ENCODE measurements around the gene FNDC3B. TPM values are rescaled to one million over a fixed set of nuclear protein-coding genes. Genes with fewer than 3 reads are reported as not detected.

FNDC3B gene
- total and polyA plus RNA-seq, 2 donors from 2014 or later, result 11.8 to 185 TPM

GRCh38 chr3:172437713-172438112, 398.3 kb downstream of the FNDC3B start:
- FAIRE-seq, result no peak

DNA sequence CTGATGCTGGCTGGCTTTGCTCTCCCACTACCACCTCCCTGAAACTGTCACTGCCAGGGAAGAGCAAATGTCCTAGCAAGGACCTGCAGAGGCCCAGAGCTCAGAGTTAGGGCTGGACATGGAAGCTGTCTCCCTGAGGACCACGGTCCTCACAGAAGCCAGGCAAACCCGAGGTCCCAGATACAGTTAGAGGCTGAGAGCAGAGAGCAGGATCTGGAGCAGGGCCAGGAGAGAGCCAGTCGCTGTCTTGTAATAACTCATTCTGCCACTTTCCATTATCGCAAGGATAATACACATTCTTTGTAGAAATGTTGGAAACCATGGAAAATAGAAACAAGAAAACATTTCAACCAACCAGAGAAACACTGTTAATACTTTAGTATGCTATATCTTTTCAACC, 398.8 kb downstream of the FNDC3B start:
- Histone ChIP-seq H3K9me3 (ENCODE audit: control insufficient read depth in 2 of 3, insufficient read depth in 1 of 3, low read length in 3 of 3) (no peaks in the 10 kb centered on the region), H3K27ac (ENCODE audit: low read depth in 2 of 2, low read length in 2 of 2) (no peak overlapping the region), H3K36me3 (ENCODE audit: control insufficient read depth in 2 of 3, insufficient read depth in 3 of 3, low read length in 3 of 3) (no peaks in the 10 kb centered on the region), H3K4me3 (ENCODE audit: low read length in 3 of 3) (no peak overlapping the region), H3K4me1 (ENCODE audit: control insufficient read depth in 2 of 3, insufficient read depth in 2 of 3, low read depth in 1 of 3, low read length in 3 of 3) (no peaks in the 10 kb centered on the region), H3K27me3 (ENCODE audit: control insufficient read depth, insufficient read depth, low read length) (no peaks in the 10 kb centered on the region), H3K9ac (ENCODE audit: low read length in 3 of 3) (no peak overlapping the region)
- no peak for FAIRE-seq
- intact Hi-C loops (cut with DNase I), result no loop called here
- DNase-seq, result no peak
- TF ChIP-seq CTCF (IDR thresholded peaks at IDR 0.05; ENCODE audit: borderline replicate concordance, extremely low read depth, insufficient read depth), result no peak

More at GRCh38 chr3:172437713-172438112, 398.3 kb downstream of the FNDC3B start:
- intact Hi-C loops (cut with DNase I), result no loop called here
- H3K27ac ChIP-seq (ENCODE audit: low read depth in 2 of 2, low read length in 2 of 2), result no peak overlapping the region
- TF ChIP-seq CTCF (IDR thresholded peaks at IDR 0.05; ENCODE audit: borderline replicate concordance, extremely low read depth, insufficient read depth), result no peak
- no peak overlapping the region for H3K9ac ChIP-seq (ENCODE audit: low read length in 3 of 3)
- no peaks in the 10 kb centered on the region for H3K36me3 ChIP-seq (ENCODE audit: control insufficient read depth in 2 of 3, insufficient read depth in 3 of 3, low read length in 3 of 3)
- H3K4me3 ChIP-seq (ENCODE audit: low read length in 3 of 3), result no peak overlapping the region
- peaks cover 0 to 3% (median 0%) of the 10 kb centered on the region in 3 donors for H3K9me3 ChIP-seq (ENCODE audit: control insufficient read depth in 2 of 3, insufficient read depth in 1 of 3, low read length in 3 of 3)
- H3K27me3 ChIP-seq (ENCODE audit: control insufficient read depth, insufficient read depth, low read length), result no peaks in the 10 kb centered on the region
- H3K4me1 ChIP-seq (ENCODE audit: control insufficient read depth in 2 of 3, insufficient read depth in 2 of 3, low read depth in 1 of 3, low read length in 3 of 3), result no peaks in the 10 kb centered on the region
- DNase-seq, result no peak

- no peak for TF ChIP-seq CTCF (IDR thresholded peaks at IDR 0.05; ENCODE audit: borderline replicate concordance, extremely low read depth, insufficient read depth)
- Histone ChIP-seq H3K36me3 (ENCODE audit: control insufficient read depth in 2 of 3, insufficient read depth in 3 of 3, low read length in 3 of 3) (no peaks in the 10 kb centered on the region), H3K27ac (ENCODE audit: low read depth in 2 of 2, low read length in 2 of 2) (no peak overlapping the region), H3K27me3 (ENCODE audit: control insufficient read depth, insufficient read depth, low read length) (peaks cover 6% of the 10 kb centered on the region), H3K9ac (ENCODE audit: low read length in 3 of 3) (no peak overlapping the region), H3K9me3 (ENCODE audit: control insufficient read depth in 2 of 3, insufficient read depth in 1 of 3, low read length in 3 of 3) (no peaks in the 10 kb centered on the region), H3K4me1 (ENCODE audit: control insufficient read depth in 2 of 3, insufficient read depth in 2 of 3, low read depth in 1 of 3, low read length in 3 of 3) (no peaks in the 10 kb centered on the region), H3K4me3 (ENCODE audit: low read length in 3 of 3) (no peak overlapping the region)
- FAIRE-seq (no peak), DNase-seq (no peak)
- intact Hi-C loops (cut with DNase I), result no loop called here
These were observed 402.2 kb downstream of the FNDC3B start for GRCh38 chr3:172441581-172441980.

- Histone ChIP-seq H3K36me3 (ENCODE audit: control insufficient read depth in 2 of 3, insufficient read depth in 3 of 3, low read length in 3 of 3) (no peaks in the 10 kb centered on the region), H3K4me3 (ENCODE audit: low read length in 3 of 3) (no peak overlapping the region), H3K27ac (ENCODE audit: low read depth in 2 of 2, low read length in 2 of 2) (no peak overlapping the region), H3K9me3 (ENCODE audit: control insufficient read depth in 2 of 3, insufficient read depth in 1 of 3, low read length in 3 of 3) (no peaks in the 10 kb centered on the region), H3K27me3 (ENCODE audit: control insufficient read depth, insufficient read depth, low read length) (peaks cover 16% of the 10 kb centered on the region), H3K9ac (ENCODE audit: low read length in 3 of 3) (no peak overlapping the region), H3K4me1 (ENCODE audit: control insufficient read depth in 2 of 3, insufficient read depth in 2 of 3, low read depth in 1 of 3, low read length in 3 of 3) (no peaks in the 10 kb centered on the region)
- DNase-seq, result no peak
- no peak for TF ChIP-seq CTCF (IDR thresholded peaks at IDR 0.05; ENCODE audit: borderline replicate concordance, extremely low read depth, insufficient read depth)
- no peak for FAIRE-seq
- intact Hi-C loops (cut with DNase I), result no loop called here
These were observed 403.2 kb downstream of the FNDC3B start for GRCh38 chr3:172442606-172443005.
